IPS-18c (cell line): Measurements from ENCODE around the gene UGT2B17.
"Not testable (repeated sequence)": the region's sequence is repeated elsewhere in the genome, so short reads cannot be mapped to it uniquely, and the experiment has no call there.

ENCODE experiments used
- H3K4me3 ChIP-seq: 2 replicates; pipeline ENCODE4 v1.7.0; 2013; ENCODE audit warnings: low read depth, mild to moderate bottlenecking, low read length, moderate library complexity; ENCODE audit not compliant: insufficient read depth
- H3K9me3 ChIP-seq: one replicate; pipeline ENCODE4 v1.6.1; 2013; ENCODE audit warnings: mild to moderate bottlenecking, low read length, moderate library complexity; ENCODE audit not compliant: control insufficient read depth, insufficient read depth

Gene UGT2B17

GRCh38 chr4:68575081-68575480 is 1.0 kb downstream of the UGT2B17 start:
- Histone ChIP-seq H3K4me3 (no peak overlapping the region), H3K9me3 (no peaks in the 10 kb centered on the region)

DNA sequence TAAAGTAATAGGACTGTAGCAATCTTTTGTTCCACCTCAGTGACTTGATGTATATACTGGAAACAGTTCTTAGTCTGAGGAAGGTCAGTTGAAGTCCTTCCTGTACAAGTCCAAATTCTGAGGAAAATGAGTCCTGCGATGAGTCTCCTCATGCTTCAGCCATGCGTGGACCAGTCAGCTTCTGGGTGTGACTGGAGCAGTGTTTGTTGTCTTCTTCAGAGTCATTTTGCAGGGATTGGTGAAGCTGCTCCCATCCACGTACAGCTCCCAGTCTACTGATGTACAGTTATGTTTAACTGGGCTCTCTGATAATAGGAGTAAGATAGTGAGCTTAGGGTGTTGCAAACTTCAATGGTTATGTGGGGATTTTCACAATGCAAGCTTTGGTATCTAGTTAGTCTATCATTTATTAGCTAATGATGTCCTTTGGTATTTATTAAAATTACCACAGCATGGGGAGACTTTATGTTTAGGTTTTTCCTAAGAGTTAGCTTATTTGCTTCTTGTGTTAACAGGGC is 3.4 kb downstream of the UGT2B17 start:
- Histone ChIP-seq H3K9me3 (no peaks in the 10 kb centered on the region), H3K4me3 (no peak overlapping the region)

DNA sequence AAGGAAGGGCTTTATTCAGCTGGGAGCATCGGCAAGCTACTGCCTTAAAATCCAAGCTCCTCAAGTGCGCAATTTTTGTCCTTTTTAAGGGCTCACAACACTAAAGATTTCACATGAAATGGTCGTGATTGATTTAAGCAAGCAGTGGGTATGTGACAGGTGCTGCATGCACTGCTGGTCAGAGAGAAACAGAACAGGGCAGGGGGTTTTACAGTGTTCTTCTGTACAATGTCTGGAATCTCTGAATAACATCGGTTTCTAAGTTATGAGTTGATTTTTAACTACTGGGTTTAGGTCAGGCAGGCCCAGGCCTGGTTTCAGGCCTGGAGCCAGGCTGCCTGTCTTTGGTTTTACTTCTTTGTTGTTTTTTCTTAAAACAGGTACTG is 6.0 kb downstream of the UGT2B17 start:
- no peak overlapping the region for H3K4me3 ChIP-seq
- H3K9me3 ChIP-seq, result no peaks in the 10 kb centered on the region

DNA sequence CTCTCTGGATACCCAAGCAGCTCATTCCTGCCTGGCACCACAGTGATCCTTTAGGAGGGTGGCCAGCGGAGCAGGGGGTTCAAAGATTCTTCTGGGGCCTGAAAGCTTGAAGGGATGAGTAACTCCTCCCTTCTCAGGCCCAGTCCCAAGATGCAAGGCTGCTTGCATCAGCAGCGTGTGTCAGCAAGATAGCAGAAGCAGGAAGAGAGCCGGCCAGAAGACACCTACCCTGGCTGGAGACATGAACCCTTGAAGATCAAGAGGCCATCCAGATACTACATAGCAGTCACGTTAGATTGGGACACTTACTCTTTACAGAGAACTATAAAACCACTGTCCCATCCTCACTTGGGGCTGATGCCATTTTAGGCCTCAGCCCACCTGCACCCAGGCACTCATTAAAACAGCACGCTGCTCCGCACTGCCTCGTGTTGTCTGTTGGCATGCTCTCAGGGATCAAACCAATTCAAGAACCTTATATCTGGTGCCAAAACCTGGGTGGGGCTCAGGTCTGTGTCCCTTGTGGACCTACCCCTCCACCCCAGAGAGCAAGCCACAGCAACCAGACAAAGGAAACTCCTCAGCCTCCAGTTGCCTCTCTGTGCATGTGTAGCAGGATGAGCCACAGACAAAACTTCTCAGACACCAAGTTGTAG is 6.5 kb downstream of the UGT2B17 start:
- H3K4me3 ChIP-seq, result no peak overlapping the region
- H3K9me3 ChIP-seq, result no peaks in the 10 kb centered on the region

DNA sequence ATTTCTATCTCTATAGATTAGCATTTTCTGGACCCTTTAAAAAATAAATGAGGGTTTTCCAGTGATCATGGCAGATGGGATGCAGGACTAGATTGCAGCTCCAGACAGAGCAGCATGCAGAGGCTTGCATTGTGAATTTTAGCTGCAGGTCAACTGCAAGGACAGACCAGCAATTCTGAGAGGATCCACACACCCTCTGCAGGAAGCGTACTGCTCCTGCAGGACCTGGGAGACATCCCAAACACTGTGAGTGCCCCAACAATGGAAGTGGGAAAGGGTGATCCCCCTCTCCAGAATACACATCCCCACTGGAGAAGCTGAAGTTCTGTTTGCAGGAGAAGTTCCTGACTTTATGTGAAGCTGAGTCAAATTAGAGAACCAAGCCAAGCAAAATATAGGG is 7.1 kb downstream of the UGT2B17 start:
- not testable (repeated sequence) for H3K4me3 ChIP-seq, H3K9me3 ChIP-seq

DNA sequence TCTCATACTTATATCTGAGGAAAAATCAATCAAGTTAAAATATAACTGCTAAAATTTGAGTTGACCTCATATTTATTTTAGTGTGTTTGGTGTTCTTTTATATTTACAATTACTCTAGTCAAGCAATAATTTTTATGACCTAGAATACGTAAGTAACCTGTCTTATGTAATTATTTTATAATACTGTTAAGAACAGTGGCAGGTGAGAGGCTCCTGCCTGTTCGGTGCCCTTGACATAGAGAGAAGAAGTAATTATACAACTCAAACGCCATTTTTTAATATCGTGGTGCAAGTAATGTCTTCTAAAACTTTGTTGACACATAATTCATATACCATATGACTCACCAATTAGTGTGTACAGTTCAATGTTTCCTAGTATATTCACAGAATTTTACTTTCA is 7.6 kb downstream of the UGT2B17 start:
- not testable (repeated sequence) for H3K4me3 ChIP-seq, H3K9me3 ChIP-seq

GRCh38 chr4:68566364-68566763 is 9.8 kb downstream of the UGT2B17 start:
- not testable (repeated sequence) for H3K9me3 ChIP-seq, H3K4me3 ChIP-seq

- H3K4me3 ChIP-seq, H3K9me3 ChIP-seq: not testable (repeated sequence)
Observed at GRCh38 chr4:68565082-68565481, 11.0 kb downstream of the UGT2B17 start.

DNA sequence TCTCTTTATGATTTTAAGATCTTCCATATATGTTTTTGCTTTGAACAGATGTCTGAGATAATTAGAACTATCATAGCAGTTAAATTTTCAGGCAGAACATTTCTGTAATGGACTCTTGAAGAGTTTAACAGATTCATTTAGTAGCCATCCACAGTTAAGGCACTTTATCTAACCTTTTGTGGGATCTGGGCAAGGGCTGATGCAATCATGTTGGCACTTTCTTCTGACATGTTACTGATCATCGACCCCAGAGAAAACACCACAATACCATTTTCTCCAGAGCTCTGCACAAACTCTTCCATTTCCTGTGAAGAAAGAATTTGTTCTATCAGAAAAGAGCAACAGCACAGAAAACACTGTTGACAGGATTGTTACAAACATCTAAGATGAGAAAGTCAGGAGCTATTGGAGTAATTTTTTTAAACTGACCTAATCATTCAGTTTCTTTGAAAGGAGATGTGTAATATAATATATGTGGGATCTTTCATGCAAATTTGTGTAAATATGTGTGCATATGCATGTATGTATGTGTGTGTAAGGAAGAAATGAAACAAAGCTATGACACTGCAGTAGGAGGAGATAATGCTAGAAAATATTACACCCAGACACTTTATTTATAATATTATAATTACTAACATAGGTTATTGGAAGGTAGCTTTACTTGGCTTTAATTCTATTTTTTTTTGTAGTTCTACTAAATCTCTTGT is 15.6 kb downstream of the UGT2B17 start:
- not testable (repeated sequence) for H3K4me3 ChIP-seq

GRCh38 chr4:68553830-68554229 is 22.3 kb downstream of the UGT2B17 start:
- H3K9me3 ChIP-seq, result not testable (repeated sequence)

More for the DNA sequence above, 15.6 kb downstream of the UGT2B17 start:
- H3K9me3 ChIP-seq, result not testable (repeated sequence)

GRCh38 chr4:68552818-68553811 is 23.0 kb downstream of the UGT2B17 start:
- not testable (repeated sequence) for H3K9me3 ChIP-seq, H3K4me3 ChIP-seq

More at GRCh38 chr4:68553830-68554229, 22.3 kb downstream of the UGT2B17 start:
- not testable (repeated sequence) for H3K4me3 ChIP-seq

DNA sequence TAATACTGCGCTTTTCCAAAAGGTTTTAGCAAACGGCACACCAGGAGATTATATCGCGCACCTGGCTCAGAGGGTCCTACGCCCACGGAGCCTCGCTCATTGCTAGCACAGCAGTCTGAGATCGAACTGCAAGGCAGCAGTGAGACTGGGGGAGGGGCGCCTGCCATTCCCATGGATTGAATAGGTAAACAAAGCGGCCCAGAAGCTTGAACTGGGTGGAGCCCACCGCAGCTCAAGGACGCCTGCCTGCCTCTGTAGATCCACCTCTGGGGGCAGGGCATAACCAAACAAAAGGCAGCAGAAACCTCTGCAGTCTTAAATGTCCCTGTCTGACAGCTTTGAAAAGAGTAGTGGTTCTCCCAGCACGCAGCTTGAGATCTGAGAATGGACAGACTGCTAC is 33.4 kb downstream of the UGT2B17 start:
- H3K9me3 ChIP-seq, H3K4me3 ChIP-seq: not testable (repeated sequence)

DNA sequence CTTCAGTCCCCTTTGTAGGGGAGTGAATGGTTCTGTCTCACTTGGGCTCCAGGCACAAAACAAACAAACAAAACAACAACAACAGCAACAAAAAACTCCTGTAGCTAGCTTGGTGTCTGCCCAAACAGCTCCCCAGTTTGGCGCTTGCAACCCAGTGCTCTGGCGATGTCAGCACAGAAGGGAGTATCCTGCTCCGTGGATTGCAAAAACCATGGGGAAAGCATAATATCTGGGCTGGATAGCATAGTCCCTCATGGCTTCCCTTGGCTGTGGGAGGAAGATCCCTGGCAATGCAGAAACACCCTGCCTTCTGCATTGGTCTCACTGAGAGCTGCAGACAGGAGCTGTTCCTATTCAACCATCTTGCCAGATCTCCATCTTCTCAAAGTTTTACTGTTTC is 39.7 kb downstream of the UGT2B17 start:
- no peak overlapping the region for H3K4me3 ChIP-seq
- H3K9me3 ChIP-seq, result peaks cover 2% of the 10 kb centered on the region

DNA sequence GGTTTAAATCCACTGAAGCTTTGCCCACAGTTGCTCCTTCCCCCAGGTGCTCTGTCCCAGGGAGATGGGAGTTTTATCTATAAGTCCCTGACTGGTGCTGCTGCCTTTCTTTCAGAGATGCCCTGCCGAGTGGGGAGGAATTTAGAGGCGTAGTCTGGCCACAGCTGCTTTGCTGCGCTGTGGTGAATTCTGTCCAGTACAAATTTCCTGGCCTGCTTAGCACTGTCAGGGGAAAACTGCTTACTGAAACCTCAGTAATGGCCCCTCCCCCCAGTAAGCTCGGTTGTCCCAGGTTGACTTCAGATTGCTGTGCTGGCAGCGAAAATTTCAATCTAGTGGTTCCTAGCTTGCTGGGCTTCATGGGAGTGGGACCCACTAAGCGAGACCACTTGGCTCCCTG is 40.1 kb downstream of the UGT2B17 start:
- Histone ChIP-seq H3K9me3 (peaks cover 2% of the 10 kb centered on the region), H3K4me3 (no peak overlapping the region)

DNA sequence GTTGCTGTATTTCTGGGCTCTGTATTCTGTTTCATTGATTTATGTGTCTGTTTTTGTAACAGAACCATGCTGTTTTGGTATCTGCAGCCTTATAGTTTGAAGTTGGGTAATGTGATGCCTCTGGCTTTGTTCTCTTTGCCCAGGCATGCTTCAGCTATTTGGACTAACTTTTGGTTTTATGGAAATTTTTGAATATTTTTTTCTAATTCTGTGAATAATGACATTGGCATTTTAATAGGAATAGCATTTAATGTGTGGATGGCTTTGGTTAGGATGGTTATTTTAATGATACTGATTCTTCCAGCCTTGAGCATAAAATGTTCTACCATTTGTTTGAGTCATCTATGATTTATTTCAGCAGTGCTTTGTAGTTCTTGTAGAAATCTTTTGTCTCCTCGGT is 53.9 kb downstream of the UGT2B17 start:
- not testable (repeated sequence) for H3K4me3 ChIP-seq, H3K9me3 ChIP-seq

GRCh38 chr4:68520985-68521384 is 55.1 kb downstream of the UGT2B17 start:
- H3K4me3 ChIP-seq, result no peak overlapping the region
- H3K9me3 ChIP-seq, result no peaks in the 10 kb centered on the region

DNA sequence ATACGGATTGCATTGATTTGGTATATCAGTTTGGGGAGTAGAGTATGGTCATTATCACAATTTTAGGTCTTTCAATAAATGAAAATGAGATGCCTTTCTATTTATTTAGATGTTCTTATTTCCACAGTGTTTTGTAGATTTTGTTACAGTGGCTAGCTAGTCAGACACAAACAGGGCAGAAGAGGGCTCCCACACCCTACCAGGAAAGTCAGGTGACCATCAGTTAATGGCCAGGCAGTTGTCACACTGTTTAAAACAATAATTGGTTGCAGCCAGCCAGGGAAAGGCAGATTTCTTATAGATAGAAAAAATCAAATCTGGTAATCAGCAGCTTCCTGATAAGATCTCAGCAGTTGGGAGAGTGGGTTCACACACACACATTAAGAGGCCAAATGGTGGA is 57.2 kb downstream of the UGT2B17 start:
- H3K4me3 ChIP-seq, result no peak overlapping the region
- no peaks in the 10 kb centered on the region for H3K9me3 ChIP-seq

GRCh38 chr4:68505452-68505851 is 70.7 kb downstream of the UGT2B17 start:
- not testable (repeated sequence) for H3K9me3 ChIP-seq, H3K4me3 ChIP-seq
